Iris pigment epithelial cell (primary cell): ENCODE results near the gene SMCO1.
"Not testable (repeated sequence)": the region's sequence is repeated elsewhere in the genome, so short reads cannot be mapped to it uniquely, and the experiment has no call there.

Experiments
- DNase-seq: peaks from one replicate; pipeline ENCODE4 v3.0.0-alpha.2; 2011; ENCODE audit warnings: low read depth

Gene SMCO1

DNA sequence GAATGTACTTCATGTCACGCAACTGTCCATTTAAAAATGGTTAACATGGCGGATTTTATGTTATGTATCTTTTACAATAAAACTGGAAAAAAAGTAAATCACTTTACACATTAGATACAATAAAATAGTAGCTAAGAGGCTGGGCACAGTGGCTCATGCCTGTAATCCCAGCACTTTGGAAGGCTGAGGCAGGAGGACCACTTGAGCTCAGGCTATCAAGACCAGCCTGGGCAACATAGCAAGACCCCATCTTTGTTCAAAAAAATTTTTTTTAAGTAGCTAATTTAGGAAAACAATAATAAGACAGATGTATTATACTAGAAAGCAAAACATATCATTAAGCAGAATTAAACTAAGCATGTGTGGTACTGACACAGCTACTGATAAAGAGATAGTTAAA, 23.1 kb downstream of the SMCO1 start:
- DNase-seq: no peak

DNA sequence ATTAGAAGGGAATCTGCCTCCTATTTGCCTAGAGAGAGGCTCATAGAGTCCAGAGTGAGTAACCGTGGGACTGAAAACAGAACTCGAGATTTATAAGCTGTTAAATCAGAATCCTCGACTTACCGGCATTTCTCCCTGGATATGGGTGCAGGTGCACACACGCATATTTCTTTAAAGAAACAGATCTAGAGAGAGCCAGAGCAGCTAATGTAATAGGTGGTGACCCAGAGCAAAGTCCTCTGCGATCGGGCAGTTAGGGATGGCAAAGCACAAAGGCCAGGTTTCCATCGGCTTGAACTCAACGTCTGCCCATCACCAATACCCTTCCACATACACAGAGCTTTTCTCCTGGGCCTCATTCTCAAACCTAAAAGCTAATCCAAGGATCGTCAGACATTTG, 25.4 kb downstream of the SMCO1 start:
- no peak for DNase-seq

DNA sequence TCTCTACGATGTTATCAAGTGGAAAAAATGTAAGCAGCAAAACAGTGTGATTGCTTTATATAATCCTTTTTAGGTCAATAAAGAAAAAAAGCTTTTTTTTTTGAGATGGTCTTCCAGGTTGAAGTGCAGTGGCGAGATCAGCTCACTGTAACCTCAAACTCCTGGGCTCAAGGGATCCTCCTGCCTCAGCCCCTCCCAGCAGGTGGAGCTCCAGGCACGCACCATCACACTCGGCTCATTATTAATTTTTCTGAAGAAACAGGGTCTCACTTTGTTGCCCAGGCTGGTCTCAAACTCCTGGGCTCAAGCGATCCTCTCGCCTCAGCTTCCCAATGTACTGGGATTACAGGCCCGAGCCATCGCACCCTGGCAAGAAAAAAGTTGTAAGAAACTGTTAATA, 28.9 kb downstream of the SMCO1 start:
- no peak for DNase-seq

DNA sequence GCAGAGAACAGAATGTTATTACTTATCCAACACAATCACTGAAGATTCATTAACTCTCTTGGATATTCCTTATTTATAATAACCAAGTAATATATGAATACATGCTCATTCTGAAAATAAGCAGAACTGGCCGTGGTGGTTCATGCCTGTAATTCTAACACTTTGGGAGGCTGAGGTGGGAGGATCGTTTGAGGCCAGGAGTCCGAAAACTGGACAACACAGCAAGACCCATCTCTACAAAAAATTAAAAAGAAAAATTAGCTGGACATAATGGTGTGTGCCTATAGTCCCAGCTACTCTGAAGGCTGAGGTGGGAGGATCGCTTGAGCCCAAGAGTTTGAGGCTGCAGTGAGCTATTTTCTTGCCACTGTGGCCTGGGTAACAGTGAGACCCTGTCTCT, 37.5 kb downstream of the SMCO1 start:
- DNase-seq: no peak

DNA sequence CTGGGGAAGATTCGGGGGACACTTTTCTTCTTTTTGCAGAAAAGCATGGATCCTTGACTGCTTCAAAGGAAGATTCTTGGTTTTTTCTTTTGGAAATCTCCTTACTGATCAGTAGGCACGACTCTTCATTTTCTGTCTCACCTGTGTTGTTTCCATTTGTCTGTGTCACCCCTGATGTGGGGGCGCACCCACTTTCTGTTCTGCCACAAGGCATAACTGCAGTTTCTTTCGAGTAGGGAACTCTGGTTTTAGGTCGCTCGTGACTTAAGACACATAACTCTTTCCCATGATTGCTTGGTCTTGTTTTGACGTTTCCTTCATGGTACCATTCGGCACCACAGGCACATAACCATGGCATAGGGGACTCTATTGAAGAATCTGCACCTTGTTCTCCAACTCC, 42.9 kb downstream of the SMCO1 start:
- DNase-seq: no peak

DNA sequence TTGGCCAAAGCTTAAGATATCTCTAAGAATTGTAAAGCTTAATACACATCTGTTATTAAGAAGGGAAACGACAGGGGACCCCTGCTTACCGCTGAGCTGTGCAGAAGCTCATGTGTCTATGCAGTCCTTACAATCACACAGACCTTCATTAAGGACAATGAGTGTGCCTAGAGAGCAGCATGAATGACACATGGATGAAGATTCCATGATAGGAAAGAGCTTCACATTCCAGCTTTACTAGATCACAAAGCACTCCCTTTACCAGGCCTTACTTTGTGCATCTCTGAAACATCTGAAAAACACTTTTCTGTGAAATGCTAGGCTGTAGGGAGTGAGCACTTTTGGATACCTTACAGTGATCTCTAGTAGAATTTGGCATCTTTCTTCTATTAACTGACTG, 43.6 kb downstream of the SMCO1 start:
- peak; percentile 60 for DNase-seq

DNA sequence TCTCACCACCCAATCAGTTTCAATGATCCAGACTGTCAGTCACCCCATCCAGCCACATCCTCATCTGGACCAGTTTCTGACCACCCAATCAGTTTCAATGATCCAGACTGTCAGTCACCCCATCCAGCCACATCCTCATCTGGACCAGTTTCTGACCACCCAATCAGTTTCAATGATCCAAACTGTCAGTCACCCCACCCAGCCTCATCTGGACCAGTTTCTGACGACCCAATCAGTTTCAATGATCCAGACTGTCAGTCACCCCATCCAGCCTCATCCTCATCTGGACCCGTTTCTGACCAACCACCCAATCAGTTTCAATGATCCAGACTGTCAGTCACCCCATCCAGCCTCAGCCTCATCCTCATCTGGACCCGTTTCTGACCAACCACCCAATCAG, 45.0 kb downstream of the SMCO1 start:
- not testable (repeated sequence) for DNase-seq

DNA sequence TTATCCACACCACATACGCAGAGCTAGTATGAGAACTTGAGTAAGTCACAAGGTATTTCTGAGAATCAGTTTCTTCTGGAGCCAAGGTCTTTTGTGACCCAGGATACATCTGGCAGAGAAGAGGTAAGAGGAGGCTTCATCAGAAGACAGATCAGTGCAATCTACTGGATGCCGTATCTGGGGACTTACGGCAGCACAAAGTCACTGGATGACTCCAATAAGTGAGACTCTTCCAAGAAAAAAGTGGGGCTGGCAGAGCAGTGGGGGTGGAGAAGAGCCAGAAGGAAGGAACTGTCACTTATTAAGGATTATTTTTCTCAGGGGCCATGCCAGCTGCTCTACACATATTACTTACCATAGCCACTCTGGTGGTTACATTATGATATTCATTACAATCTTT, 51.3 kb downstream of the SMCO1 start:
- DNase-seq: no peak

DNA sequence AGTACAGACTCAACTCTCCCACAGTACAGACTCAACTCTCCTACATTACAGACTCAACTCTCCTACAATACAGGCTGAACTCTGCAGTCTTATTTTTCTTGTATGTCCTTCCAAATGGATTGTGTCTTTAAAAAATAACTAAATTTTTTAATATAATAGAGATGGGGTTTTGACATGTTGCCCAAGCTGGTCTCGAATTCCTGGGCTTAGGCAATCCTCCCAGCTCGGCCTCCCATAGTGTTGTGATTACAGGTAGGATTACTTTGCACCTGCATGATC, 51.7 kb downstream of the SMCO1 start:
- DNase-seq: no peak

DNA sequence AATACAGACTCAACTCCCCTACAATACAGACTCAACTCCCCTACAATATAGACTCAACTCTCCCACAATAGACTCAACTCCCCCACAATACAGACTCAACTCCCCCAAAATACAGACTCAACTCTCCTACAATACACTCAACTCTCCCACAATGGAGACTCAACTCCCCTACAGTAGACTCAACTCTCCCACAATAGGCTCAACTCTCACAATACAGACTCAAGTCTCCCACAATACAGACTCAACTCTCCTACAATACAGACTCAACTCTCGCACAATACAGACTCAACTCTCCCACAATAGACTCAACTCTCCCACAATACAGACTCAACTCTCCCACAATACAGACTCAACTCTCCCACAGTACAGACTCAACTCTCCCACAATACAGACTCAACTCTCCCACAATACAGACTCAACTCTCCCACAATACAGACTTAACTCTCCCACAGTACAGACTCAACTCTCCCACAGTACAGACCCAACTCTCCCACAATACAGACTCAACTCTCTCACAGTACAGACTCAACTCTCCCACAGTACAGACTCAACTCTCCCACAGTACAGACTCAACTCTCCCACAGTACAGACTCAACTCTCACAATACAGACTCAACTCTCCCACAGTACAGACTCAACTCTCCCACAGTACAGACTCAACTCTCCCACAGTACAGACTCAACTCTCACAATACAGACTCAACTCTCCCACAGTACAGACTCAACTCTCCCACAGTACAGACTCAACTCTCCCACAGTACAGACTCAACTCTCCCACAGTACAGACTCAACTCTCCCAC, 52.3 kb downstream of the SMCO1 start:
- DNase-seq: not testable (repeated sequence)

DNA sequence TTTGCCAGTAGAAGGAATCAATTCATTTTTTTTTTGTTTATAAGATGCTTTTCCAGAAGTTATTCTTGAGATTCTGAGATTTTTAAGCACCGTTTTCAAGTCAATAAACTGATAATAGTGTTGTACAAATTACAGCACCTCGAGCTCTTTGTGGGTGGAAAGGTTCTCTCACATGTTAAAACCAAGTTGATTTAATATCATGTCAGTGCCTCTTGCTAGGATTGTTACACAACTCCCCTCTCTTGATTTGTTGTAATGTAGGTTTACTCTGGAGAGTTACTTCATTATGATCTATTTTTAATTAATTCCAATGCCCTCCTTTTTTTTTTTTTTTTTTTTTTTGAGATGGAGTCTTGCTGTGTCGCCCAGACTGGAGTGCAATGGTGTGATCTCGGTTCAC, 57.1 kb downstream of the SMCO1 start:
- DNase-seq: no peak

DNA sequence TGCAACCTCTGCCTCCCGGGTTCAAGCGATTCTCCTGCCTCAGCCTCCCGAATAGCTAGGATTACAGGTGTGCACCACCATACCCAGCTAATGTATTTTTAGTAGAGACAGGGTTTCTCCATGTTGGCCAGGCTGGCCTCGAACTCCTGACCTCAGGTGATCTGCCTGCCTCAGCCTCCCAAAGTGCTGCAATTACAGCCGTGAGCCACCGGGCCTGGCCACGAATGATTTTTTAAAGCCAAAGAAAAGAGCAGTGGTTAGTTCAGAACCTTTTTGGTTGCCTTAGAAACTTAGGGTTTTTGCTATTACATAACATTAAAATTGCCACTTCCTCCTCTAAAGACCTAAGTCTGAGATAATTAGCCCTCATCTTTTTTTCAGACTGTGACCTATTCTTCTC, 57.7 kb downstream of the SMCO1 start:
- not testable (repeated sequence) for DNase-seq
